NT2/D1 (cell line): ENCODE data around the gene TRIM67.
"Not testable (repeated sequence)": the region's sequence is repeated elsewhere in the genome, so short reads cannot be mapped to it uniquely, and the experiment has no call there.

Experiments used
- DNase-seq: peaks from one replicate; pipeline ENCODE4 v3.0.0-alpha.2; 2011; ENCODE audit warnings: low read depth, low spot score
- H3K27me3 ChIP-seq: 2 replicates; pipeline ENCODE4 v1.6.0; 2011; ENCODE audit warnings: mild to moderate bottlenecking; ENCODE audit not compliant: insufficient read length, insufficient read depth
- H3K36me3 ChIP-seq: 2 replicates; pipeline ENCODE4 v1.6.1; 2011; ENCODE audit warnings: mild to moderate bottlenecking, low read length, mixed read lengths; ENCODE audit not compliant: insufficient read depth, insufficient read length
- H3K4me1 ChIP-seq: 2 replicates; pipeline ENCODE4 v1.5.1; 2011; ENCODE audit not compliant: insufficient read depth, insufficient read length
- H3K4me3 ChIP-seq: 2 replicates; pipeline ENCODE4 v1.5.1; 2011; ENCODE audit warnings: low read depth; ENCODE audit not compliant: insufficient read length
- H3K9ac ChIP-seq: 2 replicates; pipeline ENCODE4 v1.6.0; 2011; ENCODE audit warnings: low read depth; ENCODE audit not compliant: insufficient read length
- H3K9me3 ChIP-seq: 2 replicates; pipeline ENCODE4 v1.5.1; 2011; ENCODE audit warnings: mild to moderate bottlenecking, low read length; ENCODE audit not compliant: insufficient read depth
- SUZ12 ChIP-seq: IDR thresholded peaks from 2 replicates; pipeline ENCODE4 v1.6.1; 2011; ENCODE audit not compliant: insufficient read length, insufficient read depth; ENCODE audit errors: extremely low read depth
- YY1 ChIP-seq: IDR thresholded peaks from 2 replicates; pipeline ENCODE4 v1.6.1; 2011; ENCODE audit not compliant: insufficient read length, insufficient read depth
- ZNF274 ChIP-seq: IDR thresholded peaks from 2 replicates; pipeline ENCODE4 v1.6.1; 2011; ENCODE audit warnings: mild to moderate bottlenecking, low read depth, low read length

TRIM67 gene

GRCh38 chr1:231211005-231211857 is 49.4 kb downstream of the TRIM67 start:
- peak; percentile 82 for DNase-seq
- Histone ChIP-seq H3K4me3 (peak overlapping the region; percentile 20), H3K9ac (peak overlapping the region; percentile 44), H3K4me1 (peaks cover 18% of the 10 kb centered on the region), H3K27me3 (peaks cover 79% of the 10 kb centered on the region), H3K36me3 (no peaks in the 10 kb centered on the region), H3K9me3 (no peaks in the 10 kb centered on the region)
- no peak for TF ChIP-seq ZNF274
- no peak for TF ChIP-seq YY1
- TF ChIP-seq SUZ12: no peak

- not testable (repeated sequence) for H3K36me3 ChIP-seq, H3K9me3 ChIP-seq, H3K4me3 ChIP-seq, H3K9ac ChIP-seq
- DNase-seq: peak; percentile 66
- Histone ChIP-seq H3K4me1 (peaks cover 18% of the 10 kb centered on the region), H3K27me3 (peaks cover 79% of the 10 kb centered on the region)
Measured at GRCh38 chr1:231212301-231212700, 50.4 kb downstream of the TRIM67 start.

- H3K9ac ChIP-seq: no peak overlapping the region
- H3K4me3 ChIP-seq: no peak overlapping the region
- H3K4me1 ChIP-seq: peaks cover 18% of the 10 kb centered on the region
- H3K36me3 ChIP-seq: no peaks in the 10 kb centered on the region
- DNase-seq: no peak
- H3K27me3 ChIP-seq: peaks cover 81% of the 10 kb centered on the region
- TF ChIP-seq ZNF274 (no peak), SUZ12 (no peak), YY1 (no peak)
- no peaks in the 10 kb centered on the region for H3K9me3 ChIP-seq
Measured at GRCh38 chr1:231213831-231214573, 52.1 kb downstream of the TRIM67 start.

GRCh38 chr1:231214918-231215680 is 53.2 kb downstream of the TRIM67 start:
- Histone ChIP-seq H3K36me3 (no peaks in the 10 kb centered on the region), H3K4me3 (no peak overlapping the region), H3K9ac (no peak overlapping the region), H3K9me3 (no peaks in the 10 kb centered on the region), H3K4me1 (peaks cover 13% of the 10 kb centered on the region), H3K27me3 (peaks cover 74% of the 10 kb centered on the region)
- TF ChIP-seq SUZ12 (no peak), ZNF274 (no peak), YY1 (no peak)
- no peak for DNase-seq

- H3K4me1 ChIP-seq: peaks cover 12% of the 10 kb centered on the region
- H3K9me3 ChIP-seq: no peaks in the 10 kb centered on the region
- no peaks in the 10 kb centered on the region for H3K36me3 ChIP-seq
- no peak overlapping the region for H3K9ac ChIP-seq
- peaks cover 68% of the 10 kb centered on the region for H3K27me3 ChIP-seq
- no peak overlapping the region for H3K4me3 ChIP-seq
- no peak for DNase-seq
- TF ChIP-seq SUZ12: no peak
Measured at GRCh38 chr1:231215681-231216385, 54.0 kb downstream of the TRIM67 start.

GRCh38 chr1:231216498-231216897 is 54.6 kb downstream of the TRIM67 start:
- no peak for DNase-seq
- no peaks in the 10 kb centered on the region for H3K36me3 ChIP-seq
- TF ChIP-seq SUZ12 (no peak), ZNF274 (no peak), YY1 (no peak)
- peaks cover 65% of the 10 kb centered on the region for H3K27me3 ChIP-seq
- H3K4me1 ChIP-seq: peaks cover 12% of the 10 kb centered on the region
- H3K9me3 ChIP-seq: no peaks in the 10 kb centered on the region
- H3K4me3 ChIP-seq: no peak overlapping the region
- H3K9ac ChIP-seq: no peak overlapping the region

- H3K4me3 ChIP-seq: no peak overlapping the region
- H3K9me3 ChIP-seq: no peaks in the 10 kb centered on the region
- peaks cover 12% of the 10 kb centered on the region for H3K4me1 ChIP-seq
- TF ChIP-seq YY1: no peak
- no peak for TF ChIP-seq SUZ12
- TF ChIP-seq ZNF274: no peak
- no peaks in the 10 kb centered on the region for H3K36me3 ChIP-seq
- H3K9ac ChIP-seq: no peak overlapping the region
- H3K27me3 ChIP-seq: peaks cover 65% of the 10 kb centered on the region
- no peak for DNase-seq
Measured at GRCh38 chr1:231217056-231217455, 55.2 kb downstream of the TRIM67 start.
